ENCODE measurements around the gene GLYATL1. TPM values are rescaled to one million over a fixed set of nuclear protein-coding genes. Genes with fewer than 3 reads are reported as not detected.
A peak's percentile ranks its signal among the peaks of the same experiment; 100 is the strongest.

The GLYATL1 gene
- total RNA-seq, 1 experiment from 2014 or later, result 5.4 TPM

DNA sequence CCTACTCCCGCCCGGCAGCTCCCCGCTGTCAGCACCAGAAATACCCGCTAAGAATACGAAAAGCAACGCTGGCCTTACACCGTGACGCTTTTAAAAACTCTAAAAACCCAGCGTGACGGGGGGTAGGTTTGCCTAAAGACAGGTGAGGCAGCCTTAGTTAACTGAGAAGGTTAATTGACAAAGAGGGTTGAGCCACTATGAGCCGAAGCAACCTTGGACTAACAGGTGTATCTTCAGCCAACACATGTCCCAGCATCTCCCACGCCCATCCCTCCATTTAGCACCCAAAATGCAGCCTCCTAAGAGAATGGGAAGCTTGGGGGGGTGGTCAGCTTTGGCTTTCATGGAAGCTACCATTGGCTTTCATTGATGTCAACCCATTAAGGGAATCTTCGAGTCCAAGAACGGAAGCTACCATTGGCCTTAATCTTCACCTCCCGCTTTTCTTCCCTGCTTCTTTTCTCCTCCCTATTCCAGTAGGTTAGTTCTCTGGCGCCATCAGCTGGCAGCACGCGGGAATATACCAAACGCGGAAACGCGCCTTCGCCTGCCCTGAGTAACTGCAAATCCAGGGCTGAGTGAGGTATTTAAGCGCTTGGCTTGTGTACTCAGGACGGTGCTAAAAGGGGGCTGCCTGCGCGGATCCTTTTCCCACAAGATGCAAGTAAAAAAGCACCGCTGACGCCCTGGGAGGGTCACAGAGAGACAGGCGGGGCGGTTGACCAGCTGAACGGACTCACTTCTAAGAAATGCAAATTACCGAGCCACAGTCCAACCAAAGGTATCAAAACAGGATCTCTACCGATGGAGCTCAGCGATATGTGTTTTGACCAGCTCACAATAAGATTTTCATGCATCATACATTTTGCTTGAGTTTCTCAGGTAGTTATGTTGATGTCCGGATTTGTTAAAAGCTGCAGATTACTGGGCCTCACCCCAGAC lies 38.5 kb upstream of the GLYATL1 start (continued):
- TF ChIP-seq SP1 (CRISPR knock-in tag; conservative IDR thresholded peaks at IDR 0.05) (0 out of 2 replicates have a peak, but pooled peaks have one; percentile 34), NFATC4 (CRISPR knock-in tag; IDR thresholded peaks at IDR 0.05) (no peak), TEAD4 (CRISPR knock-in tag; IDR thresholded peaks at IDR 0.05) (no peak), MAX (CRISPR knock-in tag; IDR thresholded peaks at IDR 0.05) (0 out of 2 replicates have a peak, but pooled peaks have one; percentile 43)
- TF ChIP-seq, protein P1, sequence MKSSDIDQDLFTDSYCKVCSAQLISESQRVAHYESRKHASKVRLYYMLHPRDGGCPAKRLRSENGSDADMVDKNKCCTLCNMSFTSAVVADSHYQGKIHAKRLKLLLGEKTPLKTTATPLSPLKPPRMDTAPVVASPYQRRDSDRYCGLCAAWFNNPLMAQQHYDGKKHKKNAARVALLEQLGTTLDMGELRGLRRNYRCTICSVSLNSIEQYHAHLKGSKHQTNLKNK (CRISPR knock-in tag; IDR thresholded peaks at IDR 0.05), result no peak

GRCh38 chr11:58902881-58903280 lies 36.4 kb upstream of the GLYATL1 start:
- ATAC-seq (no peak), DNase-seq (ENCODE audit: low spot score) (no peak)
- Mint-ChIP-seq H3K27me3 (ENCODE audit: low read depth) (peaks cover 69% of the 10 kb centered on the region), H3K27ac (no peak overlapping the region), H3K9me3 (peaks cover 5% of the 10 kb centered on the region), H3K36me3 (no peaks in the 10 kb centered on the region), H3K4me1 (peaks cover 44% of the 10 kb centered on the region), H3K4me3 (no peak overlapping the region)
- ChIA-PET CTCF (interaction anchor here (0.5 to 8.2 kb wide), 4 partner anchors 21 to 233 kb away, joined by 3 to 161 read pairs (median 24); no protein-coding TSS in a partner anchor), POLR2A (no interaction called here)
- TF ChIP-seq ESRRA (CRISPR knock-in tag; IDR thresholded peaks at IDR 0.05; ENCODE audit: borderline replicate concordance) (no peak), CREM (CRISPR knock-in tag; IDR thresholded peaks at IDR 0.05) (no peak)
- TF ChIP-seq, protein P2, sequence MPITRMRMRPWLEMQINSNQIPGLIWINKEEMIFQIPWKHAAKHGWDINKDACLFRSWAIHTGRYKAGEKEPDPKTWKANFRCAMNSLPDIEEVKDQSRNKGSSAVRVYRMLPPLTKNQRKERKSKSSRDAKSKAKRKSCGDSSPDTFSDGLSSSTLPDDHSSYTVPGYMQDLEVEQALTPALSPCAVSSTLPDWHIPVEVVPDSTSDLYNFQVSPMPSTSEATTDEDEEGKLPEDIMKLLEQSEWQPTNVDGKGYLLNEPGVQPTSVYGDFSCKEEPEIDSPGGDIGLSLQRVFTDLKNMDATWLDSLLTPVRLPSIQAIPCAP (CRISPR knock-in tag; IDR thresholded peaks at IDR 0.05), result no peak

DNA sequence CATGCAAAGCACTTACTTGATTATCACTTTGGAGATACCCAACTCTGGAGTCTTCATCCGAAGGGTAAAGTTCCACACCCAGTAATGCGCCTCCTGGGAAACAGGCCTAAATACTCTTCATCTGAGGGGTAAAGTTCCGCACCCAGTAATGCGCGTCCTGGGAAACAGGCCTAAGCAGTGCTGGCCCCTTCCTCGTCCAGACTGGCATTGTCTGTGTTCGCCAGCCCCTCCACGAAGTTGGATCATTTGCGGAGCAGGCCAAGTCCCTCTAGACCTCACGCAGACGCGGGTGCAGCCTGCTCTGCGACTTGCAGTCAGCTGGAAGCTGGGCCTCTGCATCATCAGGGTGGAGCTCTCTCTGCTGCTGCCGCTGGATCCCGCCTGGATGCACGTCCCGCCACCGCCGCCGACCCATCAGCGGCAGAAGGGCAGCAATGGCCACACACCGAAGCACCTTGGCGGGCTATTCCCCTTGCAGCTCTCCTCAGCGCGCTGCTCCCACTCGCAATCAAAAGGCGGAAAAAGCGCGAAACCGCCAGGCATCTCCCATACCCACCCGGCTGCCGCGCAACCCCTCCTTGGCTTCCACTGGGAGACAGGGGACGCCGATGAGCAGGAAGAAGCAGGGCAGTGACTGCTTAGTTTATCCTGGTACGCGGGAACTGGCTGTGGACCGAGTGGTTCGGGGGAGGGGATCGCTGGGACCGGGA lies 34.1 kb upstream of the GLYATL1 start:
- H3K27me3 Mint-ChIP-seq (ENCODE audit: low read depth), result peaks cover 81% of the 10 kb centered on the region
- H3K4me3 Mint-ChIP-seq, result peak overlapping the region; percentile 65
- H3K36me3 Mint-ChIP-seq, result no peaks in the 10 kb centered on the region
- peaks cover 5% of the 10 kb centered on the region for H3K9me3 Mint-ChIP-seq
- H3K4me1 Mint-ChIP-seq, result peaks cover 37% of the 10 kb centered on the region
- no peak for TF ChIP-seq MXD4 (CRISPR knock-in tag; IDR thresholded peaks at IDR 0.05; ENCODE audit: borderline replicate concordance)
- no peak for TF ChIP-seq CREB1 (CRISPR knock-in tag; IDR thresholded peaks at IDR 0.05)
- peak; percentile 90 for TF ChIP-seq ZNF121 (CRISPR knock-in tag; IDR thresholded peaks at IDR 0.05)
- TF ChIP-seq FOXK1 (CRISPR knock-in tag; IDR thresholded peaks at IDR 0.05), result no peak
- 0 out of 2 replicates have a peak, but pooled peaks have one; percentile 4 for TF ChIP-seq USF2 (CRISPR knock-in tag; IDR thresholded peaks at IDR 0.05)
- CTCF ChIA-PET, result interaction anchor here (0.7 to 8.2 kb wide), 25 partner anchors 9 to 382 kb away, joined by 3 to 161 read pairs (median 6); partner anchors contain the start of genes DTX4 and GLYATL1
- peak; percentile 37 for ATAC-seq
- POLR2A ChIA-PET, result interaction anchor here (1.0 to 1.9 kb wide), 7 partner anchors 22 to 254 kb away, joined by 3 to 15 read pairs (median 3); partner anchors contain the start of gene FAM111B
- peak; percentile 62 for DNase-seq (ENCODE audit: low spot score)
- no peak overlapping the region for H3K27ac Mint-ChIP-seq

DNA sequence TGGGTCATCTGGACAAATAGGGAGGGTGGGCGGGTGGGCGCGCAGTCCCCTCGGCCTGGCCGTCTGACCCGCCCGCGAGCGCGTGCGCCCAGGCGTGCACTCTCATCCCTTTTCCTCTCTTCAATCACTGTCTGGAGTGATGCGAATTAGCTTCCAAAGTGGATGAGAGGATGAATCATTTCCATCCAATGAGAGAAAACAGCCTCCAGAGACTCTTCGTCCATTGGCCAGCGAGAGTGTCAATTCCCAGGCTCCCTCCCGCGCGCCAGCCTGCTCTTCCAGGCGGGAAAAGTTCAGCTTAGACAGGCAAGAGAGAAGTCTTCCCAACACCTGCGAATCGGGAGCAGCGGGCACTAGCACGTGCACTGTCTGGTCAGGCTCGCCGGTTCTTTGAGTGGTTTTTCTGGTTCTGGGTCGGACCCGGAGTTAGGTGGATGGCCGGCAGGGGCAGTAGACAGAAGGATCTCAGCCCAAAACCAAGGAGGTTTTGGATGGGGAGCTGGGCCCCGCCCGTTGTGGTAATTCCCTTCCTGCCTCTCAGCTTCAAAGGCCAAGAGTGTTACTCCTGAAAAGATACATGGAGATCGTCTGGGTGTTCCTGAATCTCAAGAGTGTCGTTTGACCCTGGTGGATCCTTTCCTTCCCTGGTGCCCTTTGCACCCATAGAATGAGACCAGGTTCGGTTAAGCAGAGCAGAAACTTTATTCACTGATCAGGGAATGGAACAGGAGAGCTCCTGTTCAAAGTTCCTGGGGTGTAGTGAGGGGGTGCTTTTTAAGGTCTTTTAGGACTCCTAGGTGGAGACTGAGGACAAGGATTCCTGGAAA lies 33.4 kb upstream of the GLYATL1 start:
- ChIA-PET POLR2A (interaction anchor here (0.6 to 1.9 kb wide), 12 partner anchors 12 to 327 kb away, joined by 3 to 15 read pairs (median 3); partner anchors contain the start of gene FAM111B), CTCF (interaction anchor here (0.7 to 8.2 kb wide), 29 partner anchors 9 to 382 kb away, joined by 3 to 161 read pairs (median 5); partner anchors contain the start of genes DTX4 and GLYATL1)
- peaks cover 31% of the 10 kb centered on the region for H3K4me1 Mint-ChIP-seq
- H3K9me3 Mint-ChIP-seq, result peaks cover 5% of the 10 kb centered on the region
- peak overlapping the region; percentile 65 for H3K4me3 Mint-ChIP-seq
- H3K36me3 Mint-ChIP-seq, result no peaks in the 10 kb centered on the region
- H3K27ac Mint-ChIP-seq, result no peak overlapping the region
- peaks cover 79% of the 10 kb centered on the region for H3K27me3 Mint-ChIP-seq (ENCODE audit: low read depth)
- ATAC-seq (peak; percentile 80), DNase-seq (ENCODE audit: low spot score) (peak; percentile 85)
- no peak for TF ChIP-seq OVOL2 (CRISPR knock-in tag; IDR thresholded peaks at IDR 0.05; ENCODE audit: borderline replicate concordance)
- TF ChIP-seq E2F4 (CRISPR knock-in tag; IDR thresholded peaks at IDR 0.05; ENCODE audit: borderline replicate concordance, low read depth), result peak; percentile 86
- TF ChIP-seq TEAD1 (CRISPR knock-in tag; IDR thresholded peaks at IDR 0.05), result peak; percentile 96
- TF ChIP-seq ARID4B (CRISPR knock-in tag; IDR thresholded peaks at IDR 0.05; ENCODE audit: borderline replicate concordance), result peak; percentile 96
